PFSK-1 (cell line): ENCODE results near the gene SLC24A4.

Source experiments
- POLR2AphosphoS5 ChIP-seq: IDR thresholded peaks from 2 replicates; pipeline ENCODE4 v1.6.1; 2012; ENCODE audit warnings: low read depth, mild to moderate bottlenecking, control low read depth, low read length, moderate library complexity
- TF ChIP-seq, protein P1 (sequence below), 2 experiments: IDR thresholded peaks; 2 replicates each; pipeline versions ENCODE4 v1.6.1 to v1.8.0; 2011 to 2012; ENCODE audit warnings: low read depth in 2 of 2, low read length in 2 of 2, control low read depth in 1 of 2, inconsistent platforms in 1 of 2, mild to moderate bottlenecking in 1 of 2, moderate library complexity in 1 of 2; ENCODE audit not compliant: insufficient read depth in 1 of 2

DNA sequence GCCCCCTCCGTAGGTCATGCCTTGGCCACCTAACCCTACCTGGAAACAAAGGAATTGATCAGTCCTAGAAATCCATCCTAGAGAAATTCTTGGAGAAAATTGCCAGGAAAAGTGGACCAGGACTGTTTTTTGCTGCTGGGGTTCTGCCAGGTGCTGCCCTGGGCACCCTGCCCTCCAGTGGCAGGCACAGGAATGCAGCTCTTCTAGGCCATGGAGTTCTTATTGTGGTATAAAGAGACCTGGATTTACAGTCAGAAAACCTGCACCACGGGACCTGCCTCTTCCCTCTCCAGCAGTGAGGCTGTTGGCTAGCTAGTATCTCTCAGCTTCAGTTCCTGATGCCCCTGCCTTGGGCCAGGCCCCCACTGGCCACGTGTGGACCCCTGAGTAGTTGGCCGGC is 59.7 kb downstream of the SLC24A4 start:
- no peak for TF ChIP-seq POLR2AphosphoS5
- TF ChIP-seq, protein P1, sequence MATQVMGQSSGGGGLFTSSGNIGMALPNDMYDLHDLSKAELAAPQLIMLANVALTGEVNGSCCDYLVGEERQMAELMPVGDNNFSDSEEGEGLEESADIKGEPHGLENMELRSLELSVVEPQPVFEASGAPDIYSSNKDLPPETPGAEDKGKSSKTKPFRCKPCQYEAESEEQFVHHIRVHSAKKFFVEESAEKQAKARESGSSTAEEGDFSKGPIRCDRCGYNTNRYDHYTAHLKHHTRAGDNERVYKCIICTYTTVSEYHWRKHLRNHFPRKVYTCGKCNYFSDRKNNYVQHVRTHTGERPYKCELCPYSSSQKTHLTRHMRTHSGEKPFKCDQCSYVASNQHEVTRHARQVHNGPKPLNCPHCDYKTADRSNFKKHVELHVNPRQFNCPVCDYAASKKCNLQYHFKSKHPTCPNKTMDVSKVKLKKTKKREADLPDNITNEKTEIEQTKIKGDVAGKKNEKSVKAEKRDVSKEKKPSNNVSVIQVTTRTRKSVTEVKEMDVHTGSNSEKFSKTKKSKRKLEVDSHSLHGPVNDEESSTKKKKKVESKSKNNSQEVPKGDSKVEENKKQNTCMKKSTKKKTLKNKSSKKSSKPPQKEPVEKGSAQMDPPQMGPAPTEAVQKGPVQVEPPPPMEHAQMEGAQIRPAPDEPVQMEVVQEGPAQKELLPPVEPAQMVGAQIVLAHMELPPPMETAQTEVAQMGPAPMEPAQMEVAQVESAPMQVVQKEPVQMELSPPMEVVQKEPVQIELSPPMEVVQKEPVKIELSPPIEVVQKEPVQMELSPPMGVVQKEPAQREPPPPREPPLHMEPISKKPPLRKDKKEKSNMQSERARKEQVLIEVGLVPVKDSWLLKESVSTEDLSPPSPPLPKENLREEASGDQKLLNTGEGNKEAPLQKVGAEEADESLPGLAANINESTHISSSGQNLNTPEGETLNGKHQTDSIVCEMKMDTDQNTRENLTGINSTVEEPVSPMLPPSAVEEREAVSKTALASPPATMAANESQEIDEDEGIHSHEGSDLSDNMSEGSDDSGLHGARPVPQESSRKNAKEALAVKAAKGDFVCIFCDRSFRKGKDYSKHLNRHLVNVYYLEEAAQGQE (IDR thresholded peaks at IDR 0.05; ENCODE audit: insufficient read depth in 1 of 2, low read depth in 2 of 2, low read length in 2 of 2): no peak
